ELF-1 (cell line): ENCODE data around the gene MYL6B.

Source experiments
- DNase-seq: peaks from one replicate; pipeline ENCODE4 v3.0.0-alpha.2; 2016; ENCODE audit warnings: low read depth, low spot score

Gene MYL6B

GRCh38 chr12:56165369-56165768 lies 13.0 kb downstream of the MYL6B start:
- DNase-seq, result peak; percentile 18

GRCh38 chr12:56169229-56169759 lies 16.9 kb downstream of the MYL6B start:
- no peak for DNase-seq

GRCh38 chr12:56172839-56173238 lies 20.5 kb downstream of the MYL6B start:
- DNase-seq, result no peak

GRCh38 chr12:56178347-56178746 lies 26.0 kb downstream of the MYL6B start:
- DNase-seq, result no peak

GRCh38 chr12:56186957-56187356 lies 34.6 kb downstream of the MYL6B start:
- DNase-seq, result no peak

- peak; percentile 79 for DNase-seq
Measured at GRCh38 chr12:56188131-56188777, 35.9 kb downstream of the MYL6B start.

- DNase-seq, result peak; percentile 38
Measured at GRCh38 chr12:56188778-56189098, 36.4 kb downstream of the MYL6B start.

- peak; percentile 96 for DNase-seq
Measured at GRCh38 chr12:56189099-56189917, 36.9 kb downstream of the MYL6B start, which contains the start of gene SMARCC2. Gene SMARCC2, minus strand, starts transcription at chr12:56189483. Its CDS starts 22 bp downstream, at chr12:56189461.

GRCh38 chr12:56189918-56190694 lies 37.7 kb downstream of the MYL6B start:
- peak; percentile 97 for DNase-seq

- DNase-seq, result no peak
Measured at GRCh38 chr12:56190695-56191155, 38.3 kb downstream of the MYL6B start.

GRCh38 chr12:56192582-56192981 lies 40.2 kb downstream of the MYL6B start:
- DNase-seq, result no peak

GRCh38 chr12:56193025-56193578 lies 40.7 kb downstream of the MYL6B start:
- peak; percentile 53 for DNase-seq

- DNase-seq, result peak; percentile 43
Measured at GRCh38 chr12:56196818-56197550, 44.6 kb downstream of the MYL6B start.

GRCh38 chr12:56197921-56198635 lies 45.7 kb downstream of the MYL6B start:
- DNase-seq, result no peak

- DNase-seq, result no peak
Measured at GRCh38 chr12:56198836-56199235, 46.4 kb downstream of the MYL6B start.

GRCh38 chr12:56202366-56202765 lies 50.0 kb downstream of the MYL6B start:
- no peak for DNase-seq

- DNase-seq, result no peak
Measured at GRCh38 chr12:56202838-56203237, 50.5 kb downstream of the MYL6B start.

- no peak for DNase-seq
Measured at GRCh38 chr12:56204275-56204674, 51.9 kb downstream of the MYL6B start.

GRCh38 chr12:56205445-56205844 lies 53.1 kb downstream of the MYL6B start:
- no peak for DNase-seq

GRCh38 chr12:56206452-56207166 lies 54.2 kb downstream of the MYL6B start:
- peak; percentile 83 for DNase-seq
